Activated CD8-positive, alpha-beta memory T cell treated with anti-CD3 and anti-CD28 coated beads for 36 hours (primary cell): ENCODE results near the gene HAT1. TPM values are rescaled to one million over a fixed set of nuclear protein-coding genes. Genes with fewer than 3 reads are reported as not detected.

Experiments used
- CTCF ChIA-PET: fragments of 350-600 bp; sonication (Branson Sonifier 250); formaldehyde crosslinking; loops from one replicate; lab custom pipeline; 2021; ENCODE audit warnings: antibody characterized with exemption; lab: Charles Lee
- POLR2A ChIA-PET: fragments of 350-600 bp; sonication (Branson Sonifier 250); formaldehyde crosslinking; loops from one replicate; lab custom pipeline; 2021; ENCODE audit warnings: antibody characterized with exemption; lab: Charles Lee
- total RNA-seq, 2 experiments: library from RNA; stranded (reverse); gene quantifications; one replicate each; pipeline ENCODE4 v1.2.3, GENCODE V29; 2021

HAT1 gene
- total RNA-seq, 2 experiments from 2014 or later = 84.4 to 88.7 TPM

- CTCF ChIA-PET = interaction anchor here (0.6 kb wide), 1 partner anchor 281 kb away, joined by 3 read pairs; no protein-coding TSS in a partner anchor
- POLR2A ChIA-PET = no interaction called here
Measured at GRCh38 chr2:172007372-172007771, 85.1 kb downstream of the HAT1 start.

DNA sequence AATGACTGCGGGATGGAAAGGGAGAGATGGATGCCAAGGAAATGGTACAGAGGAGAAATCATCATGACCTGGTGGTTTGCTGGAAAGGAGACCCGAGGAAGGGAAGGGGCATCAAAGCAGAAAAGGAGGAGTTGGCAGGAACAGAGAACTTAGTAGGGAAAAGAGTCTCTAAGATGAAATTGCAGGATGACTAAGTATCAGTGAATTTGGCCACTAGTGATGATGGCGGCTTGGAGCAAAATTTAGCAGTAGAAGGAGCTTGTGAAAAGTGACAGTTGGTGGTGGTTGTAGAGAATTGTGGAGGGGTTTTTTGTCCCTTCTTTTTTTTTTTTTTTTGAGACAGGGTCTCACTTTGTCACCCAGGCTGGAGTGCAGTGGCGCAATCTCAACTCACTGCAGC lies 87.6 kb downstream of the HAT1 start:
- CTCF ChIA-PET = interaction anchor here (0.7 kb wide), 1 partner anchor 27 kb away, joined by 3 read pairs; no protein-coding TSS in a partner anchor

GRCh38 chr2:172011812-172012575 lies 89.7 kb downstream of the HAT1 start:
- ChIA-PET CTCF (no interaction called here), POLR2A (interaction anchor here (0.6 kb wide), 1 partner anchor 11 kb away, joined by 3 read pairs; no protein-coding TSS in a partner anchor)

More for the DNA sequence above, 87.6 kb downstream of the HAT1 start:
- POLR2A ChIA-PET = no interaction called here

DNA sequence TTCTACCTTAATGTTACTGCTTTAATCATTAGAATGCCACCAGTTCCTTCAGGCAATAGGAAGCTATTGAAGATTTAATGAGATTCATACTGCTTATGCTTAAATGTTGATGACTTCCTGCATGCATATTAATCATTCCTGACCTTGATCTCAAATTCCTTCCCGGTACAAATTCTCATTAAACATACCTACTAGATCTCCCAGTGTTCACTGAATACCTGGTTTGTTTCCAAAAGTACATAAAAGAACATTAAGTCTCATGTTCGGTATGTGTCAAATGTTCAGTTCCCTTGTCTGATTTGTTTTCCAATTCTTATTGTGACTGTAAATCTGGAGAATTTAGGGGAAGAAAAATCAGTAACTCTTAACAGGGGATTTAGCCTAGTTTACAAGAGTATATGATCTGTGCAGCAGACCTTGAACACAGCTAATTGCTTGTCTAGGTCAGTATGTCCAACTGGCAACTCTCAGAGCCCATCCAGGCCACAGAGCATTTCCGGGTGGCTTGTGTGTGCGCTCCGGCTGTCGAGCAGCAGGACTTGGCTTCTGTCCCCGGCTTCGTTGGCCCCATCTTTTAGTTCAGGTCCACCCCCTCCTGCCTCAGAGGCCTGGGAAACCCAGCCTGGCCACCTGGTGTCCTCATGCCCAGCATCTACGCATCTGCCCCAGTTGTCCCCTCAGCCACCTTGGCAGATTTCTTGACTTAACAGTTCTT lies 90.6 kb downstream of the HAT1 start:
- POLR2A ChIA-PET = no interaction called here
- CTCF ChIA-PET = no interaction called here

DNA sequence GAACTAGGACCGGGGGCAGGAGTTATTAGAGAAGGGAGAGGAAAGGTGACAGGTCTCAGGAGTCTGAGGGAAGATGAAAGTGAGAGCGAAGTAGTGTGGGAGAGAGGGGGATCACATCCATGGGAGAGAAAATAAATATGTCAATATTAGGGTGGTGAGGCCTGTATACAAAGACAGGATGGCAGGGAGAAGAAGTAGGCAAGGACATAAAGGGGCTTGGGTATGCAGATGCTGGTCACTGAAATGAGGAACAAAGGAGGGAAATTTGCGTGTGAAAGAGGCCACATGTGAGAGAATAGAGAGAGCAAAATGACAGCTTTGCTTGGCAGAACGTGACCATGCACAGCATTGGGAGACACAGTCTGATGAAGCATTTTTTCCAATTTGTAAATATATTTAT lies 91.1 kb downstream of the HAT1 start:
- ChIA-PET CTCF (no interaction called here), POLR2A (no interaction called here)

- ChIA-PET POLR2A (no interaction called here), CTCF (no interaction called here)
Measured at GRCh38 chr2:172021074-172021931, 99.0 kb downstream of the HAT1 start.

DNA sequence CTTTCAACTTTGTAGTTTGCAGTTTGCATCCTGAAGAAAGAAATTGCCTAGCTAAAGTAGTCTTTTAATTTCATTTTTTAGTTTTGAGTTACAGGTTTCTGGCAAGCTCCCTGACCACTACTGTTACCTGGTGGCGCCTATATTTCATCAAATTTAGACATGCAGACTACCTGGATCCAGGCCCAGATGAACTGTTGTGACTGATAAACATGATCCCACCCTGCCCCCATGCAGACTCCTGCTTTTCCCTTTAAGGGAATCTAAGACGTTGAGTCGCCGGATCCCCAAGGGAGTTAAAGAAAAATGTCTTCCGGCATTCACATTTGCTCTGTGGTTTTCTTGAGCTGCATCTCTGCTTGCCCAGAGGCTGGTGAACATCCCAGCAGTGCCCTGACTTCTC lies 99.7 kb downstream of the HAT1 start:
- ChIA-PET CTCF (no interaction called here), POLR2A (no interaction called here)

DNA sequence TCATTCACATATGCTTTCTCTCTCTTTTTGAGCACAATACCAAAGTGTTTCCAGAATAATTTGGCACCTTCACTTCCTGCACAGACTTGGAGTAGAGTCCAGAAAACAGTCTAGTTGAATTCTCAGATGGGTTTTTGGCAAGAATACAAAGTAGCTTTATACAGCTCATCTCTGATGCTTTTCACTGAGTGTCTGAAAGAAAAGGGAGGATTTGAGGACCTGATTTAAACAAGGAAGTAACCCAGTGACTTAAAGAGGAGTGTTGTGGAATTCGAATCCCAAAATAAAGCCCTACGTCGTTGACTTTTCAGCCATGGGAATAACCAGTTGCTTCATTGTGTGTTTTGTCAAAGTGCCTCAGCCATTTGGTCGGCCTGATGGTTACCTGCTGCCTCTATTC lies 109.3 kb downstream of the HAT1 start:
- ChIA-PET CTCF (no interaction called here), POLR2A (no interaction called here)

Other genes with a start within 250 kb of the HAT1 start
- gene DYNC1I2, start 235.0 kb upstream of the HAT1 start, total RNA-seq = 10 to 100 TPM; 47.3 to 48.4 TPM
- gene SLC25A12, start 28.2 kb upstream of the HAT1 start, total RNA-seq = 10 to 100 TPM; 23.8 to 27.3 TPM
- gene METAP1D, start 77.5 kb downstream of the HAT1 start, total RNA-seq = 1 to 10 TPM; 8.2 to 8.4 TPM
- not detected for gene DLX1, start 163.0 kb downstream of the HAT1 start, total RNA-seq
- not detected for gene DLX2, start 180.4 kb downstream of the HAT1 start, total RNA-seq